GM23338 (cell line): ENCODE results near the gene GRID1.

Experiments
- CTCF ChIP-seq, 2 experiments: fragments of 200-600 bp in 1 of 2; sonication (generic) in 1 of 2; conservative IDR thresholded peaks; 2 replicates each; pipeline versions ENCODE4 v1.5.1 to v1.6.1; 2016 to 2017; ENCODE audit warnings: antibody characterized with exemption in 2 of 2, low read depth in 2 of 2, mild to moderate bottlenecking in 2 of 2, moderate library complexity in 1 of 2
- EZH2 ChIP-seq: fragments of 200-600 bp; sonication (generic); IDR thresholded peaks from one replicate; pipeline ENCODE4 v1.8.0; 2017; ENCODE audit warnings: antibody characterized with exemption, mild to moderate bottlenecking, low read depth; ENCODE audit not compliant: unreplicated experiment
- EZH2phosphoT487 ChIP-seq: fragments of 200-600 bp; sonication (generic); IDR thresholded peaks from one replicate; pipeline ENCODE4 v1.8.1; 2018; ENCODE audit warnings: antibody characterized with exemption; ENCODE audit not compliant: unreplicated experiment
- ZNF114 ChIP-seq: fragments of 250-450 bp; sonication (Bioruptor Pico); IDR thresholded peaks from 2 replicates; pipeline ENCODE4 v1.5.0; 2020; ENCODE audit warnings: mild to moderate bottlenecking, moderate library complexity
- ZNF331 ChIP-seq: fragments of 250-450 bp; sonication (Bioruptor Pico); IDR thresholded peaks from 2 replicates; pipeline ENCODE4 v1.5.0; 2020; ENCODE audit warnings: low read depth, mild to moderate bottlenecking, moderate library complexity

GRCh38 chr10:86203162-86203905 lies 163.3 kb downstream of the GRID1 start:
- TF ChIP-seq CTCF (conservative IDR thresholded peaks at IDR 0.05; ENCODE audit: low read depth in 2 of 2) (no peak), EZH2 (no peak), ZNF331 (no peak), EZH2phosphoT487 (no peak), ZNF114 (CRISPR knock-in tag) (no peak)
